ENCODE data around the gene MTHFD2L. TPM values are rescaled to one million over a fixed set of nuclear protein-coding genes. Genes with fewer than 3 reads are reported as not detected.

The MTHFD2L gene
- 11.0 and 15.0 TPM in 2 replicates for total RNA-seq (2021; fragmentation: NEBNext Ultra II Directional; extraction: Animal tissue kit (Norgen Biotek cat#: 25700))
- polyA plus RNA-seq (2011; rRNA removed) = 4.4 and 5.4 TPM in 2 replicates
- 7.7 TPM for polyA plus RNA-seq (2011; cell fraction: cytosol; rRNA removed)
- polyA plus RNA-seq (2011; cell fraction: nucleus; rRNA removed) = 4.0 TPM
- 4.3 to 9.8 TPM (median 5.1 TPM) in 4 replicates for polyA plus RNA-seq (2012, experiment 1 of 2)
- 1.5 TPM for polyA plus RNA-seq (2012, experiment 2 of 2)
- 9.1 TPM for polyA plus RNA-seq (2013, experiment 1 of 2)
- 8.0 TPM for polyA plus RNA-seq (2013, experiment 2 of 2)
- polyA minus RNA-seq (2011; rRNA and poly(A)+ RNA removed) = 7.5 and 10.7 TPM in 2 replicates
- 6.7 TPM for polyA minus RNA-seq (2011; cell fraction: cytosol; rRNA and poly(A)+ RNA removed)
- polyA minus RNA-seq (2011; cell fraction: nucleus; rRNA and poly(A)+ RNA removed) = 35.3 TPM
- long read RNA-seq, experiment 1, transcript MTHFD2L-208 (2 exons, 2,363 nt) = major isoform, 10 of 16 reads
- long read RNA-seq, experiment 1, partial matches to known transcripts = 3 of 16 reads
- long read RNA-seq, experiment 1, other reads (novel, unspliced or antisense) = 2 of 16 reads
- long read RNA-seq, experiment 2, partial matches to known transcripts = 0 of 6 reads
- long read RNA-seq, experiment 2, other reads (novel, unspliced or antisense) = 4 of 6 reads

- H2BK120ac ChIP-seq (replicated peaks; ENCODE audit: low read depth, low read length) = no peak within 1 kb of the TSS
- H3K4me2 ChIP-seq (ENCODE audit: insufficient read depth in 1 of 2, low read depth in 2 of 2, low read length in 2 of 2) = peak within 1 kb of the TSS; percentile 75 to 78
- H3K4me1 ChIP-seq (replicated peaks in 1 of 4; ENCODE audit: control insufficient read depth in 3 of 4, insufficient read depth in 4 of 4, low read length in 3 of 4) = peaks cover 0 to 4% (median 2%) of the 10 kb centered on the region in 4 experiments; a peak in 2 of 7 replicates
- H3K4me3 ChIP-seq (ENCODE audit: extremely low read depth in 1 of 4, insufficient read depth in 2 of 4, low read depth in 3 of 4, low read length in 4 of 4) = peak within 1 kb of the TSS; percentile 72 to 82 (median 78)
- H2AK5ac ChIP-seq (ENCODE audit: low read depth, low read length) = no peak within 1 kb of the TSS
- H3K27ac ChIP-seq (ENCODE audit: low read depth, low read length) = peak within 1 kb of the TSS; percentile 51; the same call in 1 of the 2 replicates
- peak within 1 kb of the TSS; percentile 3 for H4K5ac ChIP-seq (ENCODE audit: insufficient read length, low read depth, low read length)
- H3K9me3 ChIP-seq (ENCODE audit: insufficient read depth in 2 of 2, low read depth in 1 of 2, low read length in 1 of 2) = no peaks in the 10 kb centered on the region
- peak within 1 kb of the TSS; percentile 60 for H2AFZ ChIP-seq (ENCODE audit: low read length)
- no peaks in the 10 kb centered on the region for H3K79me1 ChIP-seq (ENCODE audit: low read depth, low read length)
- H3K79me2 ChIP-seq (ENCODE audit: control insufficient read depth in 1 of 2, insufficient read depth in 2 of 2, low read length in 2 of 2) = peaks cover 0 to 56% of the 10 kb centered on the region in 2 experiments; a peak in 3 of 4 replicates
- H4K8ac ChIP-seq (ENCODE audit: extremely low read depth, insufficient read depth, low read length) = peak within 1 kb of the TSS; percentile 84; the same call in 1 of the 2 replicates
- H4K20me1 ChIP-seq (replicated peaks in 1 of 2; ENCODE audit: control insufficient read depth in 1 of 2, insufficient read depth in 2 of 2, low read length in 2 of 2) = peaks cover 0 to 2% of the 10 kb centered on the region in 2 experiments
- peak within 1 kb of the TSS; percentile 93 for H2BK5ac ChIP-seq (ENCODE audit: low read depth, low read length)
- H2BK20ac ChIP-seq (ENCODE audit: low read length) = no peak within 1 kb of the TSS
- ChIA-PET POLR2A (ENCODE audit: partially characterized antibody) (interaction anchor here (0.9 to 1.4 kb wide), 3 partner anchors 9 to 159 kb away, joined by 3 to 7 read pairs (median 3); partner anchors contain the start of gene CXCL5), CTCF (ENCODE audit: partially characterized antibody) (no interaction called here)
- H2BK15ac ChIP-seq (ENCODE audit: low read length) = no peak within 1 kb of the TSS
- H3K36me3 ChIP-seq (ENCODE audit: control insufficient read depth in 2 of 4, insufficient read depth in 4 of 4, low read length in 3 of 4) = peaks cover 0 to 17% (median 0%) of the 10 kb centered on the region in 4 experiments; a peak in 3 of 8 replicates
- H2BK12ac ChIP-seq (ENCODE audit: low read depth, low read length) = no peak within 1 kb of the TSS
- no peaks in the 10 kb centered on the region for H3K27me3 ChIP-seq (replicated peaks in 1 of 4; ENCODE audit: control insufficient read depth in 3 of 4, extremely low read depth in 1 of 4, insufficient read depth in 3 of 4, low read length in 3 of 4)
- H4K91ac ChIP-seq (replicated peaks; ENCODE audit: insufficient read length, low read length) = peak within 1 kb of the TSS; percentile 7
- H3K9ac ChIP-seq (replicated peaks in 1 of 4; ENCODE audit: extremely low read depth in 1 of 4, low read depth in 3 of 4, low read length in 3 of 4) = peak within 1 kb of the TSS; percentile 71 to 94 (median 76)
- no peak within 1 kb of the TSS for H3K14ac ChIP-seq (ENCODE audit: insufficient read length)
- WGBS, 2 experiments (ENCODE audit: extremely low coverage in 1 of 2, insufficient coverage in 1 of 2, insufficient read length in 1 of 2, insufficient replicate concordance in 2 of 2, low coverage in 1 of 2, low lambda C conversion rate in 2 of 2, missing lambda C conversion rate in 1 of 2) = 3% methylated on average over 65 of the region's 78 CpGs; no CpG with 5 or more reads in 1 of the 2 experiments
- 0 out of 2 replicates have a peak, but pooled peaks cover 4% of the 10 kb centered on the region for H3K23me2 ChIP-seq (ENCODE audit: low read depth, low read length)
- H3K23ac ChIP-seq (ENCODE audit: insufficient read length) = no peak within 1 kb of the TSS
- H3K4ac ChIP-seq (replicated peaks; ENCODE audit: insufficient read length, low read depth, low read length) = no peak within 1 kb of the TSS
- FAIRE-seq (no peak), DNase-seq (ENCODE audit: low read depth in 1 of 2, low spot score in 2 of 2) (peak; percentile 85 to 93)
- H3K56ac ChIP-seq (replicated peaks; ENCODE audit: insufficient read length, low read depth, low read length) = peak within 1 kb of the TSS; percentile 59
- H3K18ac ChIP-seq (ENCODE audit: extremely low read depth, low read length) = peak within 1 kb of the TSS; percentile 43
- TF ChIP-seq TAF1 (IDR thresholded peaks at IDR 0.05; ENCODE audit: low read depth, low read length) (peak; percentile 86), TBP (IDR thresholded peaks at IDR 0.05; ENCODE audit: low read depth, low read length) (peak; percentile 82), BACH1 (IDR thresholded peaks at IDR 0.05; ENCODE audit: low read length) (peak; percentile 59; the same call in 1 of the 2 replicates), KDM4A (IDR thresholded peaks at IDR 0.05; ENCODE audit: low read depth, low read length, severe bottlenecking) (peak; percentile 48), CHD2 (IDR thresholded peaks at IDR 0.05; ENCODE audit: low read length) (0 out of 2 replicates have a peak, but pooled peaks have one; percentile 20)
These were observed at the start of gene MTHFD2L for GRCh38 chr4:74157561-74158465. Gene MTHFD2L (plus strand): TSS chr4:74158118. CDS start chr4:74158139, 21 bp downstream.

Data from H1 (cell line).